ENCODE data around the gene ESRP2.
A peak's percentile ranks its signal among the peaks of the same experiment; 100 is the strongest.

ESRP2 gene

GRCh38 chr16:68242926-68243858 is 7.3 kb upstream of the ESRP2 start:
- Histone ChIP-seq H3K9ac (0 out of 2 replicates have a peak overlapping the region, but pooled peaks have one; percentile 15), H3K27me3 (no peaks in the 10 kb centered on the region), H3K9me3 (no peaks in the 10 kb centered on the region), H4K20me1 (peaks cover 12% of the 10 kb centered on the region), H3K27ac (no peak overlapping the region), H3K4me3 (no peak overlapping the region), H3K4me2 (no peak overlapping the region), H3K36me3 (no peaks in the 10 kb centered on the region), H3K4me1 (peaks cover 49% of the 10 kb centered on the region)
- no peak for TF ChIP-seq Cebpa-rat (IDR thresholded peaks at IDR 0.05)

GRCh38 chr16:68242085-68242484 is 6.2 kb upstream of the ESRP2 start:
- H3K4me2 ChIP-seq: no peak overlapping the region
- H4K20me1 ChIP-seq: peaks cover 12% of the 10 kb centered on the region
- H3K9me3 ChIP-seq: no peaks in the 10 kb centered on the region
- H3K27me3 ChIP-seq: no peaks in the 10 kb centered on the region
- no peak overlapping the region for H3K27ac ChIP-seq
- TF ChIP-seq Cebpa-rat (IDR thresholded peaks at IDR 0.05): no peak
- peaks cover 46% of the 10 kb centered on the region for H3K4me1 ChIP-seq
- H3K36me3 ChIP-seq: no peaks in the 10 kb centered on the region
- H3K9ac ChIP-seq: no peak overlapping the region
- no peak overlapping the region for H3K4me3 ChIP-seq

- peak overlapping the region; percentile 71 for H3K9ac ChIP-seq
- H3K4me2 ChIP-seq: peak overlapping the region; percentile 94
- peaks cover 9% of the 10 kb centered on the region; the same call in 1 of the 2 replicates for H3K9me3 ChIP-seq
- peak overlapping the region; percentile 68 for H3K4me3 ChIP-seq
- no peaks in the 10 kb centered on the region for H3K27me3 ChIP-seq
- peak overlapping the region; percentile 84 for H3K27ac ChIP-seq
- peaks cover 57% of the 10 kb centered on the region for H3K4me1 ChIP-seq
- no peaks in the 10 kb centered on the region for H3K36me3 ChIP-seq
- peaks cover 11% of the 10 kb centered on the region; the same call in 1 of the 2 replicates for H4K20me1 ChIP-seq
- no peak for TF ChIP-seq Cebpa-rat (IDR thresholded peaks at IDR 0.05)
Observed at GRCh38 chr16:68238029-68238345, 2.1 kb upstream of the ESRP2 start.

GRCh38 chr16:68237243-68238028 is 1.5 kb upstream of the ESRP2 start:
- H3K4me3 ChIP-seq: peak overlapping the region; percentile 68
- H3K9ac ChIP-seq: peak overlapping the region; percentile 76
- TF ChIP-seq Cebpa-rat (IDR thresholded peaks at IDR 0.05): no peak
- peaks cover 57% of the 10 kb centered on the region for H3K4me1 ChIP-seq
- H3K27me3 ChIP-seq: no peaks in the 10 kb centered on the region
- peak overlapping the region; percentile 84 for H3K27ac ChIP-seq
- H3K4me2 ChIP-seq: peak overlapping the region; percentile 94
- peaks cover 9% of the 10 kb centered on the region; the same call in 1 of the 2 replicates for H3K9me3 ChIP-seq
- no peaks in the 10 kb centered on the region for H3K36me3 ChIP-seq
- peaks cover 12% of the 10 kb centered on the region; the same call in 1 of the 2 replicates for H4K20me1 ChIP-seq

- peak overlapping the region; percentile 68 for H3K4me3 ChIP-seq
- peaks cover 57% of the 10 kb centered on the region for H3K4me1 ChIP-seq
- peaks cover 12% of the 10 kb centered on the region; the same call in 1 of the 2 replicates for H4K20me1 ChIP-seq
- H3K27me3 ChIP-seq: no peaks in the 10 kb centered on the region
- peak overlapping the region; percentile 84 for H3K27ac ChIP-seq
- H3K4me2 ChIP-seq: peak overlapping the region; percentile 94
- peaks cover 9% of the 10 kb centered on the region; the same call in 1 of the 2 replicates for H3K9me3 ChIP-seq
- TF ChIP-seq Cebpa-rat (IDR thresholded peaks at IDR 0.05): no peak
- H3K36me3 ChIP-seq: peaks cover 4% of the 10 kb centered on the region
- H3K9ac ChIP-seq: peak overlapping the region; percentile 76
Observed at GRCh38 chr16:68236826-68237242, 907 bp upstream of the ESRP2 start.

GRCh38 chr16:68236137-68236825 is 354 bp upstream of the ESRP2 start:
- Histone ChIP-seq H3K4me3 (no peak overlapping the region; the same call in 1 of the 2 replicates), H3K36me3 (peaks cover 9% of the 10 kb centered on the region), H4K20me1 (peaks cover 12% of the 10 kb centered on the region; the same call in 1 of the 2 replicates), H3K9me3 (peaks cover 9% of the 10 kb centered on the region; the same call in 1 of the 2 replicates), H3K27me3 (no peaks in the 10 kb centered on the region), H3K4me2 (peak overlapping the region; percentile 94), H3K9ac (no peak overlapping the region), H3K4me1 (peaks cover 57% of the 10 kb centered on the region), H3K27ac (no peak overlapping the region; the same call in 1 of the 2 replicates)
- TF ChIP-seq Cebpa-rat (IDR thresholded peaks at IDR 0.05): no peak

- peaks cover 9% of the 10 kb centered on the region; the same call in 1 of the 2 replicates for H3K9me3 ChIP-seq
- TF ChIP-seq Cebpa-rat (IDR thresholded peaks at IDR 0.05): no peak
- peaks cover 19% of the 10 kb centered on the region for H3K36me3 ChIP-seq
- peaks cover 57% of the 10 kb centered on the region for H3K4me1 ChIP-seq
- no peak overlapping the region for H3K9ac ChIP-seq
- no peaks in the 10 kb centered on the region for H3K27me3 ChIP-seq
- peak overlapping the region; percentile 81 for H3K4me2 ChIP-seq
- H4K20me1 ChIP-seq: peaks cover 12% of the 10 kb centered on the region; the same call in 1 of the 2 replicates
- no peak overlapping the region for H3K4me3 ChIP-seq
- H3K27ac ChIP-seq: peak overlapping the region; percentile 53
Observed at GRCh38 chr16:68235108-68235886, 630 bp downstream of the ESRP2 start.

GRCh38 chr16:68234188-68235107 is 1.5 kb downstream of the ESRP2 start:
- Histone ChIP-seq H4K20me1 (peaks cover 20% of the 10 kb centered on the region), H3K27ac (peak overlapping the region; percentile 53), H3K9me3 (peaks cover 9% of the 10 kb centered on the region; the same call in 1 of the 2 replicates), H3K9ac (0 out of 2 replicates have a peak overlapping the region, but pooled peaks have one; percentile 10), H3K27me3 (no peaks in the 10 kb centered on the region), H3K4me2 (peak overlapping the region; percentile 81), H3K36me3 (peaks cover 27% of the 10 kb centered on the region), H3K4me1 (peaks cover 51% of the 10 kb centered on the region), H3K4me3 (no peak overlapping the region)
- TF ChIP-seq Cebpa-rat (IDR thresholded peaks at IDR 0.05): no peak

Data from BLaER1 (cell line).